H1 (cell line): ENCODE results near the gene LANCL2. TPM values are rescaled to one million over a fixed set of nuclear protein-coding genes. Genes with fewer than 3 reads are reported as not detected.

ENCODE experiments used
- CTCF ChIA-PET: fragments of 300-600 bp; sonication (Branson Sonifier 250); formaldehyde crosslinking; loops from one replicate; lab custom pipeline; 2021; ENCODE audit not compliant: partially characterized antibody; lab: Charles Lee
- POLR2A ChIA-PET: fragments of 300-600 bp; sonication (Branson Sonifier 250); formaldehyde crosslinking; loops from one replicate; lab custom pipeline; 2021; ENCODE audit warnings: inconsistent platforms; ENCODE audit not compliant: partially characterized antibody; lab: Charles Lee
- DNase-seq, 2 experiments: peaks; one replicate each; pipeline versions ENCODE4 v3.0.0 to v3.0.0-alpha.2; 2010 to 2022; ENCODE audit warnings: low spot score in 2 of 2, low read depth in 1 of 2, mixed read lengths in 1 of 2
- FAIRE-seq: peaks from 2 replicates; lab custom pipeline; 2011; peaks lifted over from hg19 to GRCh38; lab: Jason Lieb, UNC
- H2AFZ ChIP-seq: 2 replicates; pipeline ENCODE4 v1.8.1; 2012; ENCODE audit warnings: low read length, inconsistent platforms
- H2AK5ac ChIP-seq: 2 replicates; pipeline ENCODE4 v1.6.1; 2013; ENCODE audit warnings: low read depth, low read length
- H2BK120ac ChIP-seq: replicated peaks from 2 replicates; pipeline ENCODE3; 2013; ENCODE audit warnings: low read depth, low read length, inconsistent platforms
- H2BK12ac ChIP-seq: 2 replicates; pipeline ENCODE4 v1.6.1; 2013; ENCODE audit warnings: low read depth, low read length
- H2BK15ac ChIP-seq: 2 replicates; pipeline ENCODE4 v1.6.1; 2013; ENCODE audit warnings: low read length
- H2BK20ac ChIP-seq: 2 replicates; pipeline ENCODE4 v1.6.1; 2013; ENCODE audit warnings: low read length
- H2BK5ac ChIP-seq: 2 replicates; pipeline ENCODE4 v1.6.1; 2013; ENCODE audit warnings: low read depth, low read length
- H3K14ac ChIP-seq: 2 replicates; pipeline ENCODE4 v1.6.1; 2013; ENCODE audit warnings: inconsistent platforms; ENCODE audit not compliant: insufficient read length
- H3K18ac ChIP-seq: 2 replicates; pipeline ENCODE4 v1.6.1; 2013; ENCODE audit warnings: low read length; ENCODE audit errors: extremely low read depth
- H3K23ac ChIP-seq: 2 replicates; pipeline ENCODE4 v1.6.1; 2013; ENCODE audit warnings: inconsistent platforms; ENCODE audit not compliant: insufficient read length
- H3K23me2 ChIP-seq: 2 replicates; pipeline ENCODE4 v1.6.1; 2013; ENCODE audit warnings: low read depth, low read length
- H3K27ac ChIP-seq: 2 replicates; pipeline ENCODE4 v1.6.1; 2011; ENCODE audit warnings: low read depth, low read length, inconsistent platforms
- H3K27me3 ChIP-seq, 4 experiments: replicated peaks in 1 of 4; 1 replicate in 1 of 4; 2 replicates in 3 of 4; pipeline versions ENCODE4 v1.6.1 to v1.8.1; 2011 to 2013; ENCODE audit warnings: low read length in 3 of 4, mild to moderate bottlenecking in 3 of 4, inconsistent platforms in 2 of 4, mixed read lengths in 2 of 4, moderate library complexity in 1 of 4; ENCODE audit not compliant: control insufficient read depth in 3 of 4, insufficient read depth in 3 of 4; ENCODE audit errors: extremely low read depth in 1 of 4
- H3K36me3 ChIP-seq, 4 experiments: 2 replicates each; pipeline versions ENCODE4 v1.6.1 to v1.8.1; 2011 to 2013; ENCODE audit warnings: mild to moderate bottlenecking in 4 of 4, low read length in 3 of 4, moderate library complexity in 2 of 4, control low read depth in 1 of 4, inconsistent platforms in 1 of 4; ENCODE audit not compliant: insufficient read depth in 4 of 4, control insufficient read depth in 2 of 4
- H3K4ac ChIP-seq: replicated peaks from 2 replicates; pipeline ENCODE3; 2013; ENCODE audit warnings: low read length, low read depth, mixed read lengths, inconsistent platforms; ENCODE audit not compliant: insufficient read length
- H3K4me1 ChIP-seq, 4 experiments: replicated peaks in 1 of 4; 1 replicate in 1 of 4; 2 replicates in 3 of 4; pipeline versions ENCODE4 v1.6.1 to v1.8.1; 2011 to 2013; ENCODE audit warnings: low read length in 3 of 4, inconsistent platforms in 2 of 4, mixed read lengths in 1 of 4; ENCODE audit not compliant: insufficient read depth in 4 of 4, control insufficient read depth in 3 of 4
- H3K4me2 ChIP-seq, 2 experiments: 2 replicates each; pipeline versions ENCODE4 v1.6.1 to v1.8.1; 2011 to 2013; ENCODE audit warnings: low read depth in 2 of 2, low read length in 2 of 2, control low read depth in 1 of 2, inconsistent platforms in 1 of 2, mild to moderate bottlenecking in 1 of 2; ENCODE audit not compliant: insufficient read depth in 1 of 2
- H3K4me3 ChIP-seq, 4 experiments: fragments of 200-600, 300-600 bp in 1 of 4; sonication (generic), shearing (Covaris generic), sonication (Bioruptor Twin) in 1 of 4; 2 replicates each; pipeline versions ENCODE4 v1.5.1 to v1.8.1; 2011 to 2016; ENCODE audit warnings: low read length in 4 of 4, low read depth in 3 of 4, control low read depth in 2 of 4, inconsistent platforms in 2 of 4, mild to moderate bottlenecking in 2 of 4, mixed read lengths in 1 of 4, moderate library complexity in 1 of 4; ENCODE audit not compliant: insufficient read depth in 2 of 4; ENCODE audit errors: extremely low read depth in 1 of 4
- H3K56ac ChIP-seq: replicated peaks from 2 replicates; pipeline ENCODE3; 2013; ENCODE audit warnings: low read depth, mild to moderate bottlenecking, mixed read lengths, low read length, inconsistent platforms; ENCODE audit not compliant: insufficient read length
- H3K79me1 ChIP-seq: 2 replicates; pipeline ENCODE4 v1.6.1; 2013; ENCODE audit warnings: low read depth, low read length, control low read depth
- H3K79me2 ChIP-seq, 2 experiments: 2 replicates each; pipeline versions ENCODE4 v1.6.1 to v1.8.1; 2012 to 2013; ENCODE audit warnings: low read length in 2 of 2, mild to moderate bottlenecking in 2 of 2, inconsistent platforms in 1 of 2; ENCODE audit not compliant: insufficient read depth in 2 of 2, control insufficient read depth in 1 of 2
- H3K9ac ChIP-seq, 4 experiments: replicated peaks in 1 of 4; 1 replicate in 1 of 4; 2 replicates in 3 of 4; pipeline versions ENCODE4 v1.6.1 to v1.8.1; 2011 to 2013; ENCODE audit warnings: low read depth in 3 of 4, low read length in 3 of 4, control low read depth in 2 of 4, mild to moderate bottlenecking in 2 of 4, moderate library complexity in 2 of 4, inconsistent platforms in 1 of 4; ENCODE audit errors: extremely low read depth in 1 of 4
- H3K9me3 ChIP-seq, 2 experiments: 2 replicates each; pipeline versions ENCODE4 v1.6.1 to v1.8.1; 2012 to 2013; ENCODE audit warnings: mild to moderate bottlenecking in 2 of 2, moderate library complexity in 2 of 2, control low read depth in 1 of 2, inconsistent platforms in 1 of 2, low read depth in 1 of 2, low read length in 1 of 2, mixed read lengths in 1 of 2; ENCODE audit not compliant: insufficient read depth in 2 of 2
- H4K20me1 ChIP-seq, 2 experiments: replicated peaks in 1 of 2; 2 replicates each; pipeline versions ENCODE3 to v1.8.1; 2011 to 2013; ENCODE audit warnings: inconsistent platforms in 2 of 2, low read length in 2 of 2, mild to moderate bottlenecking in 1 of 2; ENCODE audit not compliant: insufficient read depth in 2 of 2, control insufficient read depth in 1 of 2
- H4K5ac ChIP-seq: 2 replicates; pipeline ENCODE4 v1.6.1; 2013; ENCODE audit warnings: low read length, low read depth, mixed read lengths, inconsistent platforms; ENCODE audit not compliant: insufficient read length
- H4K8ac ChIP-seq: 2 replicates; pipeline ENCODE4 v1.8.0; 2013; ENCODE audit warnings: mild to moderate bottlenecking, moderate library complexity, low read length, inconsistent platforms; ENCODE audit not compliant: insufficient read depth; ENCODE audit errors: extremely low read depth
- H4K91ac ChIP-seq: replicated peaks from 2 replicates; pipeline ENCODE3; 2013; ENCODE audit warnings: low read length, mixed read lengths, inconsistent platforms; ENCODE audit not compliant: insufficient read length
- CBX5 ChIP-seq: fragments of 300-800, 300-1000 bp; sonication (generic); IDR thresholded peaks from 2 replicates; pipeline ENCODE4 v1.7.1; 2016; ENCODE audit warnings: antibody characterized with exemption, low read length, low read depth
- CHD1 ChIP-seq: IDR thresholded peaks from 2 replicates; pipeline ENCODE4 v1.6.1; 2012; ENCODE audit warnings: low read depth, low read length, improper control_type of control experiment
- GTF2F1 ChIP-seq: IDR thresholded peaks from 2 replicates; pipeline ENCODE4 v1.6.1; 2012; ENCODE audit warnings: low read depth, low read length, improper control_type of control experiment, borderline replicate concordance
- JUND ChIP-seq: IDR thresholded peaks from 2 replicates; pipeline ENCODE4 v1.6.1; 2011; ENCODE audit warnings: mild to moderate bottlenecking, improper control_type of control experiment, low read length
- KDM5A ChIP-seq: fragments of 200-600 bp; IDR thresholded peaks from 2 replicates; pipeline ENCODE4 v1.7.1; 2012; ENCODE audit warnings: mild to moderate bottlenecking, low read length, inconsistent platforms, mixed read lengths
- MAX ChIP-seq: IDR thresholded peaks from 2 replicates; pipeline ENCODE4 v1.6.1; 2012; ENCODE audit warnings: inconsistent platforms
- SIN3A ChIP-seq, 2 experiments: IDR thresholded peaks in 1 of 2; conservative IDR thresholded peaks in 1 of 2; 2 replicates each; pipeline ENCODE4 v1.6.1; 2011 to 2012; ENCODE audit warnings: low read length in 2 of 2, improper control_type of control experiment in 1 of 2, low read depth in 1 of 2, mild to moderate bottlenecking in 1 of 2
- SP2 ChIP-seq: IDR thresholded peaks from 2 replicates; pipeline ENCODE4 v1.6.1; 2012; ENCODE audit warnings: mild to moderate bottlenecking, low read length, inconsistent platforms
- YY1 ChIP-seq: IDR thresholded peaks from 2 replicates; pipeline ENCODE4 v1.6.1; 2011; ENCODE audit warnings: low read depth, mild to moderate bottlenecking, low read length
- ZNF274 ChIP-seq: IDR thresholded peaks from 2 replicates; pipeline ENCODE4 v1.7.0; 2012; ENCODE audit warnings: low read length, borderline replicate concordance; ENCODE audit errors: extremely low read depth
- WGBS, 2 experiments: shearing (Covaris generic) in 1 of 2; methylation state at CpG; one replicate each; pipeline versions ENCODE4 v1.1.6 to v1.1.7; 2013 to 2015; ENCODE audit warnings: low lambda C conversion rate in 2 of 2, mixed read lengths in 2 of 2, inconsistent platforms in 1 of 2, low coverage in 1 of 2, missing lambda C conversion rate in 1 of 2; ENCODE audit not compliant: insufficient replicate concordance in 2 of 2, insufficient coverage in 1 of 2, insufficient read length in 1 of 2; ENCODE audit errors: extremely low coverage in 1 of 2, missing lambda C conversion rate in 1 of 2; 5-methylcytosine and 5-hydroxymethylcytosine counted together
- polyA plus RNA-seq, 7 experiments: library from polyadenylated mRNA; depleted of rRNA in 3 of 7; stranded (reverse) in 5 of 7; unstranded in 2 of 7; fragments of >200 nt in 5 of 7; fragments of 200-250 nt in 2 of 7; gene quantifications; 1 replicate in 5 of 7; 2 replicates in 1 of 7; 4 replicates in 1 of 7; pipeline versions ENCODE4 v1.2.1 to v1.2.3, GENCODE V29; 2011 to 2013; ENCODE audit warnings: missing spikeins in 2 of 7, mixed read lengths in 2 of 7
- total RNA-seq: library from RNA; stranded (reverse); fragmentation: NEBNext Ultra II Directional; extraction: Animal tissue kit (Norgen Biotek cat#: 25700); gene quantifications from 2 replicates; pipeline ENCODE4 v1.2.1, GENCODE V29; 2021
- TF ChIP-seq, protein P1 (sequence below): IDR thresholded peaks from 2 replicates; pipeline ENCODE4 v1.6.1; 2011; ENCODE audit warnings: low read depth, mild to moderate bottlenecking, low read length; ENCODE audit not compliant: insufficient read depth

The LANCL2 gene
- total and polyA plus RNA-seq, 2 of the 8 experiments (the other 6 are each of a cell fraction or from before 2014, with no cell fraction given) = 9.2 to 9.5 TPM

GRCh38 chr7:55437375-55437774, 72.2 kb downstream of the LANCL2 start:
- Histone ChIP-seq H3K79me1 (no peaks in the 10 kb centered on the region), H3K56ac (no peak overlapping the region), H2BK12ac (no peak overlapping the region), H3K27ac (no peak overlapping the region), H4K5ac (no peak overlapping the region), H3K14ac (no peak overlapping the region), H3K4me3 (no peak overlapping the region), H4K8ac (no peak overlapping the region), H3K18ac (no peak overlapping the region), H4K20me1 (no peaks in the 10 kb centered on the region), H3K9me3 (no peaks in the 10 kb centered on the region), H2BK15ac (no peak overlapping the region), H4K91ac (no peak overlapping the region), H3K23ac (no peak overlapping the region), H3K9ac (no peak overlapping the region), H2BK120ac (no peak overlapping the region), H3K23me2 (no peaks in the 10 kb centered on the region), H2AFZ (no peak overlapping the region), H2BK20ac (no peak overlapping the region), H2BK5ac (no peak overlapping the region), H3K27me3 (no peaks in the 10 kb centered on the region; a peak in 1 of 7 replicates), H3K79me2 (no peaks in the 10 kb centered on the region), H3K4me1 (no peaks in the 10 kb centered on the region; a peak in 1 of 7 replicates), H3K4ac (no peak overlapping the region), H3K4me2 (no peak overlapping the region), H2AK5ac (no peak overlapping the region), H3K36me3 (no peaks in the 10 kb centered on the region)
- 70% methylated on average over 1 of the region's 1 CpG; no CpG with 5 or more reads in 1 of the 2 experiments for WGBS, 2 experiments
- POLR2A ChIA-PET = no interaction called here
- FAIRE-seq = no peak
- no peak for DNase-seq
- CTCF ChIA-PET = no interaction called here
- no peak for TF ChIP-seq CBX5
- TF ChIP-seq YY1 = no peak
- no peak for TF ChIP-seq GTF2F1
- TF ChIP-seq JUND = no peak
- no peak for TF ChIP-seq CHD1
- no peak for TF ChIP-seq SP2
- TF ChIP-seq, protein P1, sequence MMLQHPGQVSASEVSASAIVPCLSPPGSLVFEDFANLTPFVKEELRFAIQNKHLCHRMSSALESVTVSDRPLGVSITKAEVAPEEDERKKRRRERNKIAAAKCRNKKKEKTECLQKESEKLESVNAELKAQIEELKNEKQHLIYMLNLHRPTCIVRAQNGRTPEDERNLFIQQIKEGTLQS = no peak
- TF ChIP-seq ZNF274 = no peak
- no peak for TF ChIP-seq KDM5A
- no peak for TF ChIP-seq SIN3A (conservative IDR thresholded peaks at IDR 0.05 in 1 of 2, IDR thresholded peaks at IDR 0.05 in 1 of 2; ENCODE audit: low read depth in 1 of 2, low read length in 2 of 2)
- no peak for TF ChIP-seq MAX
